CD4-positive, alpha-beta T cell (primary cell): Measurements from ENCODE around the gene OSMR. TPM values are rescaled to one million over a fixed set of nuclear protein-coding genes. Genes with fewer than 3 reads are reported as not detected.

Source experiments
- ATAC-seq: fragments of 200-7000 bp; cut with Tn5 transposase; one replicate; pipeline ENCODE4 v1.10.0; 2022; ENCODE audit warnings: mild to moderate bottlenecking; ENCODE audit not compliant: poor library complexity
- CTCF ChIA-PET: fragments of 350-600 bp; sonication (Branson Sonifier 250); formaldehyde crosslinking; loops from one replicate; lab custom pipeline; 2021; ENCODE audit warnings: antibody characterized with exemption, inconsistent platforms; lab: Charles Lee
- POLR2A ChIA-PET: fragments of 350-600 bp; sonication (Branson Sonifier 250); formaldehyde crosslinking; loops from one replicate; lab custom pipeline; 2021; ENCODE audit warnings: antibody characterized with exemption, inconsistent platforms; lab: Charles Lee
- DNase-seq, 14 experiments: peaks; one replicate each; pipeline ENCODE4 v3.0.0-alpha.2; 2013 to 2020; ENCODE audit warnings: mixed read lengths in 2 of 14
- H3K27ac ChIP-seq, 2 donors: one replicate each; pipeline versions ENCODE4 v1.5.1 to v1.7.0; 2013; ENCODE audit warnings: low read length in 2 of 2, low read depth in 1 of 2, mild to moderate bottlenecking in 1 of 2
- H3K27me3 ChIP-seq, 2 experiments: 1 replicate in 1 of 2; 2 replicates in 1 of 2; pipeline versions ENCODE4 v1.6.1 to v1.7.0; 2013; ENCODE audit warnings: low read length in 2 of 2, control low read depth in 1 of 2, mild to moderate bottlenecking in 1 of 2, moderate library complexity in 1 of 2; ENCODE audit not compliant: insufficient read depth in 2 of 2, control insufficient read depth in 1 of 2
- H3K36me3 ChIP-seq: one replicate; pipeline ENCODE4 v1.6.1; 2013; ENCODE audit warnings: low read length, control low read depth; ENCODE audit not compliant: insufficient read depth
- H3K4me1 ChIP-seq: one replicate; pipeline ENCODE4 v1.6.1; 2013; ENCODE audit warnings: low read length, control low read depth; ENCODE audit not compliant: insufficient read depth
- H3K4me3 ChIP-seq: one replicate; pipeline ENCODE4 v1.5.1; 2013; ENCODE audit warnings: mild to moderate bottlenecking, low read length, moderate library complexity
- H3K9me3 ChIP-seq, 2 experiments: 1 replicate in 1 of 2; 2 replicates in 1 of 2; pipeline versions ENCODE4 v1.6.1 to v1.7.0; 2013; ENCODE audit warnings: low read length in 2 of 2, mild to moderate bottlenecking in 2 of 2, control low read depth in 1 of 2, moderate library complexity in 1 of 2; ENCODE audit not compliant: control insufficient read depth in 1 of 2, insufficient read depth in 1 of 2
- H3K27ac Mint-ChIP-seq: one replicate; pipeline ENCODE4 v1.8.0; 2020; ENCODE audit warnings: mixed read lengths
- H3K27me3 Mint-ChIP-seq: one replicate; pipeline ENCODE4 v1.8.0; 2021; ENCODE audit warnings: mixed read lengths
- H3K36me3 Mint-ChIP-seq: one replicate; pipeline ENCODE4 v1.8.0; 2021; ENCODE audit warnings: low read depth, mixed read lengths
- H3K4me1 Mint-ChIP-seq: one replicate; pipeline ENCODE4 v1.8.0; 2021; ENCODE audit warnings: low read depth, mixed read lengths
- H3K4me3 Mint-ChIP-seq: one replicate; pipeline ENCODE4 v1.8.0; 2020; ENCODE audit warnings: mild to moderate bottlenecking, mixed read lengths
- H3K9me3 Mint-ChIP-seq: one replicate; pipeline ENCODE4 v1.8.0; 2020; ENCODE audit warnings: mixed read lengths
- intact Hi-C, 2 experiments: fragments of 100-400 bp; cut with DNase I in 1 of 2; cut with micrococcal nuclease in 1 of 2; formaldehyde crosslinking; loops; one replicate each; pipeline versions ENCODE4 v1.15.1 to v1.9.0; 2023 to 2025; cut with DNase I, micrococcal nuclease
- total RNA-seq, 174 experiments: library from RNA in 2 of 174; stranded (reverse) in 2 of 174; gene quantifications; one replicate each; pipeline ENCODE4 v1.2.3 and lab custom pipeline; 2021 to 2026
- TF ChIP-seq, protein P1 (sequence below): fragments of 200-600 bp; IDR thresholded peaks from one replicate; pipeline ENCODE4 v1.8.0; 2022; ENCODE audit warnings: antibody characterized with exemption, mild to moderate bottlenecking

Gene OSMR
- total RNA-seq, 2 experiments from 2014 or later: not detected

- CTCF ChIA-PET: no interaction called here
- Mint-ChIP-seq H3K27me3 (peaks cover 38% of the 10 kb centered on the region), H3K4me3 (no peak overlapping the region), H3K36me3 (no peaks in the 10 kb centered on the region), H3K9me3 (no peaks in the 10 kb centered on the region), H3K4me1 (no peaks in the 10 kb centered on the region), H3K27ac (no peak overlapping the region)
- Histone ChIP-seq H3K27me3 (peaks cover 10 to 20% of the 10 kb centered on the region in 2 experiments), H3K36me3 (no peaks in the 10 kb centered on the region), H3K4me1 (no peaks in the 10 kb centered on the region), H3K9me3 (peaks cover 0 to 12% of the 10 kb centered on the region in 2 experiments), H3K27ac (no peak overlapping the region), H3K4me3 (no peak overlapping the region)
- ATAC-seq: no peak
- TF ChIP-seq, protein P1, sequence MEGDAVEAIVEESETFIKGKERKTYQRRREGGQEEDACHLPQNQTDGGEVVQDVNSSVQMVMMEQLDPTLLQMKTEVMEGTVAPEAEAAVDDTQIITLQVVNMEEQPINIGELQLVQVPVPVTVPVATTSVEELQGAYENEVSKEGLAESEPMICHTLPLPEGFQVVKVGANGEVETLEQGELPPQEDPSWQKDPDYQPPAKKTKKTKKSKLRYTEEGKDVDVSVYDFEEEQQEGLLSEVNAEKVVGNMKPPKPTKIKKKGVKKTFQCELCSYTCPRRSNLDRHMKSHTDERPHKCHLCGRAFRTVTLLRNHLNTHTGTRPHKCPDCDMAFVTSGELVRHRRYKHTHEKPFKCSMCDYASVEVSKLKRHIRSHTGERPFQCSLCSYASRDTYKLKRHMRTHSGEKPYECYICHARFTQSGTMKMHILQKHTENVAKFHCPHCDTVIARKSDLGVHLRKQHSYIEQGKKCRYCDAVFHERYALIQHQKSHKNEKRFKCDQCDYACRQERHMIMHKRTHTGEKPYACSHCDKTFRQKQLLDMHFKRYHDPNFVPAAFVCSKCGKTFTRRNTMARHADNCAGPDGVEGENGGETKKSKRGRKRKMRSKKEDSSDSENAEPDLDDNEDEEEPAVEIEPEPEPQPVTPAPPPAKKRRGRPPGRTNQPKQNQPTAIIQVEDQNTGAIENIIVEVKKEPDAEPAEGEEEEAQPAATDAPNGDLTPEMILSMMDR: no peak
- no peak for DNase-seq
- POLR2A ChIA-PET: no interaction called here
- intact Hi-C loops: no loop called here
Observed at GRCh38 chr5:38889424-38889823, 43.6 kb downstream of the OSMR start.

DNA sequence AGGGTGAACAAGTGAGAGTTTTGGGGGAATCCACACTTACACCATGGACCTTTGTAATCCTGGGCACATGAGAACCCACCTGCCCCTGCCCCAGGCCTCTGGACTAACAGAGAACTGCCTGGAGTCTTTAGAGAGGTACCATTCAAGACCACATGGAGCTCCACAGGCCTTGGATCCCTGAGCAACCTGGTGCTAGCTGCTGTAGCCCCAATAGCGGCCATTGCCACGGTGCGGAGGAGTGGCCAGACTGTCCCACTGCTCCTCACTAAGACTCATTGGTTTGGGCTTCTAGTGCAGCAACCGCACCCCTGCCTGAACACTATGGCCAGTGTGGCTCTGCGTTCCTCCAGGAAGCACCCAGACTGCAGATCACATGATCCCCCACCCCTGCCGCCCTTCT lies 45.8 kb downstream of the OSMR start:
- Mint-ChIP-seq H3K4me1 (no peaks in the 10 kb centered on the region), H3K4me3 (no peak overlapping the region), H3K9me3 (peaks cover 8% of the 10 kb centered on the region), H3K27ac (no peak overlapping the region), H3K27me3 (peaks cover 33% of the 10 kb centered on the region), H3K36me3 (no peaks in the 10 kb centered on the region)
- Histone ChIP-seq H3K36me3 (no peaks in the 10 kb centered on the region), H3K27me3 (peaks cover 10 to 20% of the 10 kb centered on the region in 2 experiments), H3K9me3 (peaks cover 0 to 12% of the 10 kb centered on the region in 2 experiments), H3K4me1 (no peaks in the 10 kb centered on the region), H3K4me3 (no peak overlapping the region), H3K27ac (no peak overlapping the region)
- TF ChIP-seq, protein P1: no peak
- no peak for ATAC-seq
- ChIA-PET POLR2A (no interaction called here), CTCF (no interaction called here)
- no peak for DNase-seq
- intact Hi-C loops: no loop called here

GRCh38 chr5:38892363-38892762 lies 46.6 kb downstream of the OSMR start:
- Mint-ChIP-seq H3K36me3 (no peaks in the 10 kb centered on the region), H3K4me1 (no peaks in the 10 kb centered on the region), H3K9me3 (peaks cover 10% of the 10 kb centered on the region), H3K27me3 (peaks cover 32% of the 10 kb centered on the region), H3K27ac (no peak overlapping the region), H3K4me3 (no peak overlapping the region)
- H3K27ac ChIP-seq: no peak overlapping the region
- intact Hi-C loops: no loop called here
- no peak for DNase-seq
- TF ChIP-seq, protein P1: no peak
- H3K27me3 ChIP-seq: peaks cover 10 to 20% of the 10 kb centered on the region in 2 experiments
- H3K36me3 ChIP-seq: no peaks in the 10 kb centered on the region
- ChIA-PET POLR2A (no interaction called here), CTCF (no interaction called here)
- H3K9me3 ChIP-seq: peaks cover 0 to 12% of the 10 kb centered on the region in 2 experiments
- H3K4me1 ChIP-seq: no peaks in the 10 kb centered on the region
- H3K4me3 ChIP-seq: no peak overlapping the region
- no peak for ATAC-seq
